GM18951 (cell line): ENCODE measurements around the gene S100A6.

ENCODE experiments used
- POLR2A ChIP-seq: IDR thresholded peaks from 4 replicates; pipeline ENCODE4 v1.6.1; 2011; ENCODE audit warnings: mild to moderate bottlenecking; ENCODE audit not compliant: insufficient read length, insufficient read depth; ENCODE audit errors: extremely low read depth
- in situ Hi-C: fragments of 300-500 bp; cut with MboI; formaldehyde crosslinking; loops from one replicate; pipeline ENCODE4 v1.12.0; 2022; ENCODE audit warnings: low sequenced_read_pairs, mixed read lengths, inconsistent platforms; ENCODE audit not compliant: unreplicated experiment

S100A6 gene

DNA sequence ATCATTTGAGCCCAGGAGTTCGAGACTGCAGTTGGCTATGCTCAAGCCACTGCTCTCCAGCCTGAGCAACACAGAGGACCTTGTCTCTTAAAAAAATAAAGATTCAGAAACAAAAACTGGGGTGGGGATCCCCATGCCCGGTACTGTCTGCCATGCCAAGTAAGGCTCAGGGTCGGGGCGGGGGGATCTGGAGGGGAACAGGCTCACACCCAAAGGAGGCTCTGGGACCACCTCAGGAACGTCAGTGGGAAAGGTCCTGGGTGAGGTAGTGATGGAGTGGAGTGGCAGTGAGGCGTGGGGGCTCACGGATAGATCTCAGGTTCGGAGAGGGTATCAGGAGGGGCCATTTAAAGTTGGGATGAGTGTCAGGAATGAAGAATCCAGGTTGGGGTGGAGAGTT lies 10.6 kb upstream of the S100A6 start:
- TF ChIP-seq POLR2A = no peak
- in situ Hi-C loops = no loop called here

DNA sequence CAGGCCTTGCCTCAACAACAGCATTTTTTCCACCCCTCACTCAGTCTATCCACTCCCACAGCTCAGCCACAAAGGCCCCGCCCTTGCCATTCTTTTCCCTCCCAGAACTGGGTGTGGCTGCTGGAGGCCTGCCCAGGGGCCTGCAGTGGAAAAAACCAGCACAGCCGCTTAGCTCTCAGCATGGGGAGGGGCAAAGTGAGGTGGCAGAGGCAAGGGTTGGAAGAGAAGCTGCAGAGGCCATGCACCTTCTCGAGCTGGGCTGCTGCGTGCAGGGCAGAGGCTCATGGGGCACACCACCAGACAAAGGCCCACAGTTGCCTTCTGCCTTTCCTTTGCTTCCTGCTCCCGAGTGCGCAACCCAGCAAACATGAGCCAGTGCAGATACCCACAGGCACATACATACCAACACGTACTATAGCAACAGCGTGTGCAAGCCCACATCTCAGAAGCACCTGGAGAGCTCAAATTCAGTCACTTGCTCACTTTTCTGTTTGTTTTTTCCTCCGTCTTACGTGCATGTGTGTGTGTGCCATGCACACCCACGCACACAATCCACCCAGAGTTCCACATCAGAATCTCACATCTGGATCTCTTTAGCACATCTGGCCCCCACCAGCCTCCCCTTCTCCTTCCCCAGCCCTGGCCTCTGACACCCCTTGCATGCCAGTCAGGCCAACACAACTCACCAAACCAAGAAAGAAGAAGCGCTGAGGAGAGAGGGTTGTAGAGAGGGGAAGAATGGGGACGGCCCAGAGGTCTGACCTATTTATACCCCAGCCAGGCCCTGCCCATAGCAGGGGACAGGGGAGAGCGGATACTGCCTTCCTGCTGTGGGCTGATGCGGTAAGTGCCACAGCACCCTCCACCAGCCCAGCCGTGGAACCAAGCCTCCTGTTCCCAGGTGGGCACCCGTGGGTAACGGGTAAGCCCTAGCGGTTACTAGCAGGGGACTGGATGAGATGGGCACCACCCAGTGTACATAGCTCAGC lies 9.6 kb upstream of the S100A6 start, which contains the start of gene S100A4:
Gene S100A4 (minus strand): TSS at position 740 of the 989 bp plus-strand sequence. CDS start 1,012 bp downstream, outside the sequence.
- TF ChIP-seq POLR2A = peak; percentile 27
- in situ Hi-C loops = no loop called here

- no peak for TF ChIP-seq POLR2A
- in situ Hi-C loops = no loop called here
These were observed 8.8 kb upstream of the S100A6 start for GRCh38 chr1:153544453-153545066.

GRCh38 chr1:153543736-153544135 lies 7.9 kb upstream of the S100A6 start:
- TF ChIP-seq POLR2A = no peak
- in situ Hi-C loops = no loop called here

GRCh38 chr1:153542956-153543711 lies 7.3 kb upstream of the S100A6 start:
- in situ Hi-C loops = no loop called here
- TF ChIP-seq POLR2A = no peak

DNA sequence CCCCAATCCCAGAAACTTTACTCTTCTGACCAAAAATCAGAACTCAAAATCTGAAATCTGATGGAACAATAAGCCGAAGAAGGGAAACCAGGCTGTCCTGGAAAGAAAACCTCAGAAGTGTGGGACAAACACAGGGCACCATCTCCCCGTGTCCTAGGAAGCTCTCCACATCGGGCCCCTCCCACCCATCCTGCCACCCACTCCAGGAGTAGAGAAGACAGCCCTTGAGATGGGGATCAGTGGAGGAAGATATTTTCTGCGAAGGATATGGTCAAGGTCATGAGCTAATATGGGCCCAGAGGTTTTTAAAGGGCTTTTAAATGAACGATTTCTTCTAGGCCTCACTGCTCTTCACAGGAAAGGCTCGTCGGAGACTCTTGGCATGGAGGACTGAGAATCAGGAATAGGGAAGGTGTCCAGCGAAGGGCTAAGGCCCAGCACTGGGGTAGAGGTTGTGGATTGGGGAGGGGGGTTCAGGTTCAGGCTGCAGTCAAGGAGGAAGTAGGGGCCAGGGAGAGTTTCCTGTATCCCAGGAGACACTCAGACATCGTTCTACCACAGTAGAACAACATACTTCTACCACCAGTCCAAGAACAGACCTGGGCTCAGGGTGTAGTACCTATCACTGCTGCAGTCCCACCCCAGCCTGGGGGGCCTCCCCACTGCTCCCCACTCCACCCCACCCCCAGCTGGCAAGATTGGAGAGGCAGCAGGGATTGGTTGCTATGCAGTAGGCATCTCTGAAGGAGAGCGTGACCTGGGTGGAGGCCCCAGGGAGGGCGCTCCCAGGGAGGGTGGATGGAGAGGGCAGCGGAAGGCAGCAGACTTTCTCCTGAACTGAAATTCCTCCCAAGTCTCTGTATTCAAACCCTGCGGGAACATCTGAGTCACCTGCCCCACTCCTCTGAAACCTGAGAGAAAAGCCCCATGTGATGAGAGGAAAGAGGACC lies 6.1 kb upstream of the S100A6 start:
- in situ Hi-C loops = no loop called here
- no peak for TF ChIP-seq POLR2A

- no peak for TF ChIP-seq POLR2A
- in situ Hi-C loops = no loop called here
These were observed 4.9 kb upstream of the S100A6 start, which contains the start of gene S100A5 for GRCh38 chr1:153540394-153541361. Gene S100A5, minus strand, starts transcription at chr1:153540934. Its CDS starts 743 bp downstream, at chr1:153540191.

- in situ Hi-C loops = no loop called here
These were observed 3.8 kb upstream of the S100A6 start for GRCh38 chr1:153539395-153540093.

GRCh38 chr1:153538315-153538821 lies 2.6 kb upstream of the S100A6 start:
- no peak for TF ChIP-seq POLR2A
- in situ Hi-C loops = no loop called here

More at GRCh38 chr1:153539395-153540093, 3.8 kb upstream of the S100A6 start:
- no peak for TF ChIP-seq POLR2A

- no peak for TF ChIP-seq POLR2A
- in situ Hi-C loops = no loop called here
These were observed 1.6 kb upstream of the S100A6 start for GRCh38 chr1:153537376-153537730.

DNA sequence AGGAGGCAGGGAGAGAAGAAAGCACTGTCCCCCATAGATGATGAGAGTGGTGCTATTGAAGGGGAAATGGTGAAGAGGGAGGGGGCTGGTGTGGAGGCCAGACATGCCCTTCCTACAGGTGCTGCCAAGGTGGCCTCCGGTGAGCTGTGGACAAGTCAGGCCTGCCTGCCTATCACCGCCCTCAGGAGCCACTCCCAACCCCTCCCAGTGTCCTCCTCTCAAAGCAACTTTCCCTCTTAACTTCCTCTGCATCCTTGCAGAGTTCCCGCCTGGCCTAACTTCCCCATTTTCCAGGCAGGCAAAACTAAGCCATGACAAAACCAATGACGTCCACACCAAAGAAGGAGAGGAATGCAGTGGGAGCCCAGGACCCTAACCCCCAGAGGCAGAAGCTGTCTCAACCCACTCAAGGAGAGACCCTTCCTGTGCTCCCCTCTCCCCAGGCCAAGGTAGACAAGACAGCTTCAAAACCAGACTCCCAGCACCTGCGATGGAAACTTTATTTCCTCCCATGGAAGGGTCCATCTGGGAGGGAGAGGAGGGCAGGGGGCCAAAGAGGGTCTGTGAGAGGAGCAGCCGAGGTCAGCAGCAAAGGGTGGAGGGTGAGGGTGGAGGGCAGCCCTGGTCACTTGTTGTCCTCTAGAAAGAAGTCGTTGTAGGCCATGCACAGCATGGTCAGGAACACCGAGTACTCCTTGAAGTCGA lies 1.0 kb upstream of the S100A6 start:
- no peak for TF ChIP-seq POLR2A
- in situ Hi-C loops = no loop called here
